Measurements from ENCODE around the gene FAM3C.
A peak's percentile ranks its signal among the peaks of the same experiment; 100 is the strongest.

FAM3C gene

DNA sequence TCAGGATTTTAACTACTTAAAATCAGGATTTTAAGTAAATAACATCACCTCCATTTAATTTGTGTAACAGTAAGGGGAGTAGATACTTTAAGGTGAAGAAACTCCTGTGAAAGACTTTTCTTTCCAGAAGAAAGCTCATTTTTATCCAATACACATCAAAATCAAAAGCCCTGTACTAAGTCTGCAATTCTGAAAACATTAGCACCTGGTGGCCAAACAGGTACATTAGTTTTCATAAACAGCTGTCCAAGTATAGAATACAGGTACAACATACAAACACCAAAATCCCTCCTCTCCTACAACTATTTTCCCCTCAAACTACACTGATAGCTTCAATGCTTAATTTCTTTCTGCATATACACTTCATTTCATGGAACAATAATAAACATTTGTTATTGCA lies 22.9 kb downstream of the FAM3C start:
- H3K27me3 ChIP-seq: no peaks in the 10 kb centered on the region
- H4K20me1 ChIP-seq: 0 out of 22 replicates have a peak, but pooled peaks cover 0 to 4% (median 0%) of the 10 kb centered on the region in 11 experiments
- H3K4me2 ChIP-seq: peak overlapping the region; percentile 42 to 95 (median 73); a peak in 19 of 22 replicates
- peaks cover 0 to 14% (median 0%) of the 10 kb centered on the region in 11 experiments; a peak in 3 of 22 replicates for H3K9me3 ChIP-seq (replicated peaks in 1 of 11)
- peaks cover 56 to 86% (median 75%) of the 10 kb centered on the region in 10 experiments for H3K4me1 ChIP-seq
- TF ChIP-seq Cebpa-rat (IDR thresholded peaks at IDR 0.05): no peak
- peaks cover 26 to 41% (median 34%) of the 10 kb centered on the region in 11 experiments for H3K36me3 ChIP-seq
- peak overlapping the region in 10 of 11 experiments; percentile 44 to 74 (median 64); a peak in 16 of 22 replicates for H3K27ac ChIP-seq
- no peak overlapping the region; a peak in 1 of 20 replicates for H3K4me3 ChIP-seq
- H3K9ac ChIP-seq: peak overlapping the region in 2 of 11 experiments; percentile 9 to 63; a peak in 1 of 22 replicates

DNA sequence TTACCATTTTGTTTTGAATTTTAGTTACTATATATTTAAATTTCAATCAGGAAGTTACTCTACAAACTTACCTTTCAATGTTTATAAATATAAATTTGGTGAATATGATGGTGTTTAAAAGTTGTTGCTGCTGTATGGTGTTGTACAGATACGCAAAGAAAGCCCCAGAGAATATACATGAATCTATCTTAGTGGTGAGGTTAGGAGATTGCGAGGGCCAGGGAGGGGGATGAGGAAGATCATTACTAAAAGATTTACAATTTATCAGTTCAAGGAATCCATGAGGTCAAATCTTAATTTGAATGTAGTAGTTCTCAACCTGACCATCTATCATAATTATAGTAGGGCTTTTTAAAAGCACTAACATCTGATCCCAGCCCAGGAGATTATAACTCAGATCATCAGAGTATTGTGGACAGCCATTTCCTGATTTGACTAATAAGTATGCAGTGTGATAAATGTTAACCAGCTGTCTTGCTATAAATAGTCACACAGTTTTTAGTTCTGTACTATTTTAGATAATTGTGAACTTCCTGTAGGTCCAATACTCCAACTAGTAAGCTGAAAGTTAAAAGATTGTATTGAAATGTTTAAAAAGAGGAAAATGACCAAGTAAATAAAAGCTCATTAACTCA lies 23.6 kb downstream of the FAM3C start:
- Histone ChIP-seq H3K27me3 (no peaks in the 10 kb centered on the region), H3K4me2 (peak overlapping the region; percentile 56 to 95 (median 73)), H3K9ac (peak overlapping the region in 8 of 11 experiments; percentile 8 to 63 (median 43); a peak in 10 of 22 replicates), H3K9me3 (replicated peaks in 1 of 11) (peaks cover 0 to 7% (median 0%) of the 10 kb centered on the region in 11 experiments; a peak in 2 of 22 replicates), H3K4me1 (peaks cover 63 to 93% (median 81%) of the 10 kb centered on the region in 10 experiments), H3K36me3 (peaks cover 19 to 34% (median 28%) of the 10 kb centered on the region in 11 experiments; a peak in 21 of 22 replicates), H4K20me1 (peaks cover 0 to 8% (median 0%) of the 10 kb centered on the region in 11 experiments; a peak in 1 of 22 replicates), H3K27ac (peak overlapping the region in 10 of 11 experiments; percentile 44 to 74 (median 64); a peak in 19 of 22 replicates), H3K4me3 (peak overlapping the region in 3 of 10 experiments; percentile 0 to 62 (median 21); a peak in 2 of 20 replicates)
- TF ChIP-seq Cebpa-rat (IDR thresholded peaks at IDR 0.05): no peak

DNA sequence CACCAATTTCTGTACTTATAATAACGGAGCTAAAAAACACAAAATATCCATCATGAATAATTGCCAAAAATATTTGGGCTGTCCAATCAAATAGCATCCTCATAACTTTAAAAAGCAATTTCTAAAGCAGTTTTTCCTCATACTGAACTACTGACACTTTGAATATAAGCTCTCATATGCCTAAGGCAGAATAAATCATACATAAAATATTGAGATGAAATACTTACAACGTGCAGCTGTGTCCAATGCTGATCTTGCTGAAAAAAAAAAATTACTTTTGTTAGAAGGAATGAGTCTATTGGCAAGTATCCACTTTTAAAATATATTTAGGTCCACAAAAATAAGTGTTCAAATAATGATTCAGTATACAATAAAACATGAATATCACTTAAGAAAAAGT lies 24.2 kb downstream of the FAM3C start:
- H3K27ac ChIP-seq: peak overlapping the region in 9 of 11 experiments; percentile 13 to 74 (median 65); a peak in 16 of 22 replicates
- H3K4me1 ChIP-seq: peaks cover 63 to 95% (median 79%) of the 10 kb centered on the region in 10 experiments
- no peaks in the 10 kb centered on the region for H3K27me3 ChIP-seq
- peak overlapping the region in 7 of 11 experiments; percentile 3 to 76 (median 67); a peak in 9 of 22 replicates for H3K9ac ChIP-seq
- no peak for TF ChIP-seq Cebpa-rat (IDR thresholded peaks at IDR 0.05)
- peak overlapping the region in 4 of 10 experiments; percentile 31 to 64 (median 58); a peak in 7 of 20 replicates for H3K4me3 ChIP-seq
- peak overlapping the region; percentile 2 to 95 (median 79); a peak in 21 of 22 replicates for H3K4me2 ChIP-seq
- peaks cover 0 to 13% (median 0%) of the 10 kb centered on the region in 11 experiments; a peak in 1 of 22 replicates for H4K20me1 ChIP-seq
- peaks cover 0 to 1% (median 0%) of the 10 kb centered on the region in 11 experiments; a peak in 1 of 22 replicates for H3K9me3 ChIP-seq (replicated peaks in 1 of 11)
- peaks cover 14 to 28% (median 23%) of the 10 kb centered on the region in 11 experiments; a peak in 19 of 22 replicates for H3K36me3 ChIP-seq

DNA sequence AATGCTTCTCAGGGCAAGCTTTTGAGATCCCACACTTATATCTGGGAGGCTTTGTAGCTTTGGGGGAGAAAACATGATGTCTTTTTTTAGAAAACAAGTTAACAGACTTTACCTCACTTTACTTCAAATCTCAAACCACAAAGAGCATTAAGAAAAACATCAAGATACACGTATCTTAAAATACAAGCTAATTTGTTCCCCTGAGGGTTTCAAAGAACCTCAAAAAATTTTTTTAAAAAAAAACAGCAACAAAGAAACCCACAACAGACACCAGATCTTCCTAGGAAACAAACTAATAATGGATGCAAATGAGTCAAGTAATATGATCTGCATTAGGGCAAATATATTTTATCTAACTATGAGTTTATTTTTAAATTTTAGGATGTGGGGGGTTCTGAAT lies 24.7 kb downstream of the FAM3C start:
- Histone ChIP-seq H3K27ac (peak overlapping the region in 9 of 11 experiments; percentile 13 to 74 (median 65); a peak in 17 of 22 replicates), H3K4me3 (peak overlapping the region in 4 of 10 experiments; percentile 31 to 64 (median 58); a peak in 7 of 20 replicates), H3K27me3 (no peaks in the 10 kb centered on the region), H3K4me2 (peak overlapping the region; percentile 38 to 95 (median 79); a peak in 21 of 22 replicates), H3K4me1 (peaks cover 63 to 97% (median 81%) of the 10 kb centered on the region in 10 experiments), H4K20me1 (peaks cover 0 to 16% (median 0%) of the 10 kb centered on the region in 11 experiments; a peak in 4 of 22 replicates), H3K9ac (peak overlapping the region in 9 of 11 experiments; percentile 3 to 76 (median 61); a peak in 15 of 22 replicates), H3K9me3 (replicated peaks in 1 of 11) (no peaks in the 10 kb centered on the region), H3K36me3 (peaks cover 10 to 23% (median 18%) of the 10 kb centered on the region in 11 experiments; a peak in 18 of 22 replicates)
- no peak for TF ChIP-seq Cebpa-rat (IDR thresholded peaks at IDR 0.05)

DNA sequence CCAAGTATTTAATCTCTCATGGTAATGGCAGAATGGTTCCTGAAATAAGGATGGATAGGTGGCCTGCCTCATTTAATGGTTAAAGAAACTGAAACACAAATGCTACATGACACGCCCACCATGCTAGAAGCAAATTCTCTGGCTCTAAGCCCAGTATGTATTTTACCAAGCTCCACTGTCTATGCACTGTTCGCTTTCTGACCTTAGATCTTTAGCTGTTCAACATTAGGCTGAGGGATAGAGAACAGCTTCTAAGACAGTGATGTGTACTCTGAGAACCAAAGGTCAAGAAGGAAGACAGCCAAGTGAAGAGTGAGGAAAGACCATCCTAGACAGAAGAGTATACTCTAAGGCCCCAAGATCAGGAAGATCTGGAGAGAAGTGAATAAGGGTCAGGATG lies 26.6 kb downstream of the FAM3C start:
- Histone ChIP-seq H3K4me1 (peaks cover 62 to 97% (median 79%) of the 10 kb centered on the region in 10 experiments), H3K4me2 (peak overlapping the region; percentile 58 to 95 (median 79)), H3K9me3 (replicated peaks in 1 of 11) (no peaks in the 10 kb centered on the region), H3K36me3 (peaks cover 0 to 18% (median 12%) of the 10 kb centered on the region in 11 experiments; a peak in 12 of 22 replicates), H3K9ac (peak overlapping the region in 9 of 11 experiments; percentile 26 to 76 (median 61); a peak in 17 of 22 replicates), H3K27me3 (no peaks in the 10 kb centered on the region), H4K20me1 (peaks cover 0 to 29% (median 0%) of the 10 kb centered on the region in 11 experiments; a peak in 4 of 22 replicates), H3K4me3 (peak overlapping the region in 7 of 10 experiments; percentile 7 to 64 (median 31); a peak in 13 of 20 replicates), H3K27ac (peak overlapping the region in 10 of 11 experiments; percentile 17 to 74 (median 64); a peak in 18 of 22 replicates)
- no peak for TF ChIP-seq Cebpa-rat (IDR thresholded peaks at IDR 0.05)

DNA sequence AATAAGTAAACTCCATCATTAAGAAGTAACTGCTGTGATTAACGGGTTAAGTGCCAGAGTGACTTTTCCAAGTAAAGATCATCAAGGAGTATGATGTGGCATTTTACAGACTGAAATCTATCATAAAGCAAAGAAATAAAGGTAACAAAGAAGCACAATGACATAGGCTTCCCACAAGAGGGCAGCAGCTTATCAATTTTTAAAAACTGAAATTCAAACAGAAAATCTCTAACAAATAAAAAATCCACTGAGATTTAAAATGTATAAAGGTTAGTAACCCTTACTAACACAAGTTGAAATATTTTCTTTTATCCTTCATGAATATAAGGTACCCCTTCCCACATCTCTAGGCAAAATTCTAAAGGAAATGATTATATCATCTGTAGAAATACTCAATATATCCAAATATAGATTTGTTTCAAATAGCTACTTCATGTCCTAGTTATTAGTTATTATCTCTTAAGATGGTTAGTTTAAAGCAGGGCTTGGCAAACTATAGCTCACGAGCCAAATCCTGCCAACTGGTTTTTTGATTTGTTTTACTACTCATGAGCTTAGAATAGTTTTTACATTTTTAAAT lies 29.2 kb downstream of the FAM3C start:
- no peak for TF ChIP-seq Cebpa-rat (IDR thresholded peaks at IDR 0.05)
- H3K9me3 ChIP-seq (replicated peaks in 1 of 11): no peaks in the 10 kb centered on the region
- peak overlapping the region in 7 of 11 experiments; percentile 75 to 95 (median 88); a peak in 10 of 22 replicates for H3K4me2 ChIP-seq
- H3K27ac ChIP-seq: peak overlapping the region in 5 of 11 experiments; percentile 9 to 74 (median 31); a peak in 2 of 22 replicates
- peak overlapping the region in 2 of 11 experiments; percentile 72 to 76; a peak in 5 of 22 replicates for H3K9ac ChIP-seq
- H3K27me3 ChIP-seq: no peaks in the 10 kb centered on the region
- peaks cover 0 to 33% (median 0%) of the 10 kb centered on the region in 11 experiments; a peak in 4 of 22 replicates for H4K20me1 ChIP-seq
- peak overlapping the region in 3 of 10 experiments; percentile 54 to 64 (median 62); a peak in 3 of 20 replicates for H3K4me3 ChIP-seq
- peaks cover 49 to 76% (median 59%) of the 10 kb centered on the region in 10 experiments for H3K4me1 ChIP-seq
- H3K36me3 ChIP-seq: peaks cover 6 to 41% (median 32%) of the 10 kb centered on the region in 11 experiments

DNA sequence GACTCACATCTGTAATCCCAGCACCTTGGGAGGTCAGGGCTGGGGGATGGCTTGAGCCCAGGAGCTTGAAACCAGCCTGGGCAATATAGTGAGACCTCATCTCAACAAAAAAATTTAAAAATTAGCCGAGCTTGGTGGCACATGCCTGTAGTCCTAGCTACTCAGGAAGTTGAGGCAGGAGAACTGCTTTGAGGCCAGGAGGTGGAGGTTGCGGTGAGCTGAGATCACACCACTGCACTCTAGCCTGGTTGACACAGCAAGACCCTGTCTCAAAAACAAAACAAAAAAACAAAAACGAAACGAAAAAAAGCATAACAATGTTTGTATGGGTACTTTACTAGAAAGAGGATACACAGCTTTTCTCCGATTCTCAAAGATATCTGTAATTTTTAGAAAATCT lies 35.5 kb downstream of the FAM3C start:
- TF ChIP-seq Cebpa-rat (IDR thresholded peaks at IDR 0.05): no peak
- H3K4me1 ChIP-seq: peaks cover 5 to 27% (median 9%) of the 10 kb centered on the region in 10 experiments; a peak in 19 of 20 replicates
- peak overlapping the region in 2 of 11 experiments; percentile 3 to 11; a peak in 2 of 22 replicates for H3K27ac ChIP-seq
- H3K9ac ChIP-seq: no peak overlapping the region
- no peaks in the 10 kb centered on the region for H3K27me3 ChIP-seq
- no peaks in the 10 kb centered on the region for H3K9me3 ChIP-seq (replicated peaks in 1 of 11)
- no peak overlapping the region for H3K4me2 ChIP-seq
- peaks cover 41 to 93% (median 86%) of the 10 kb centered on the region in 11 experiments for H3K36me3 ChIP-seq
- H3K4me3 ChIP-seq: no peak overlapping the region
- H4K20me1 ChIP-seq: peaks cover 0 to 12% (median 0%) of the 10 kb centered on the region in 11 experiments; a peak in 1 of 22 replicates

DNA sequence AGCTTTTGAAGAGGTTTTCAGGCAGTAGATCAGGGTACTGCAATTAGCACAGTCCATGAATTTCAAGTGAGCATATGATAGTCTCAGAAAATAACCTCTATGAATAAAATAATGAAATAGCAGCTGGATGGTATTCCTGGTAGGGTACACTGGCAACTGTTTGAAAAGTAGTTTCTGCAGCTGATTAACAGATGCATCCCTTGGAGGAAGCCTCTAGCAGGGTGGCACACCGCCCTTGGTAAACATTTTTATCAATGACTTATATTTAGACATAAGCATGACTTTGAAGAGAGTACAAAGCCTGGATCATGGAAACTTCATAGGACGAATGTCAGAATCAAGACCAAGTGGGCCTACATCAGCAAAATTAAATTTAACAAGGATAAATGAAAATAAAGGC lies 40.5 kb downstream of the FAM3C start:
- Histone ChIP-seq H3K27ac (0 out of 22 replicates have a peak overlapping the region, but pooled peaks of 1 of the 11 experiments have one; percentile 2), H3K36me3 (peaks cover 47 to 98% (median 89%) of the 10 kb centered on the region in 11 experiments), H3K4me2 (peak overlapping the region in 8 of 11 experiments; percentile 6 to 60 (median 16); a peak in 10 of 22 replicates), H3K4me3 (no peak overlapping the region), H3K9ac (no peak overlapping the region), H3K9me3 (replicated peaks in 1 of 11) (no peaks in the 10 kb centered on the region), H3K4me1 (peaks cover 12 to 37% (median 24%) of the 10 kb centered on the region in 10 experiments; a peak in 18 of 20 replicates), H4K20me1 (peaks cover 0 to 11% (median 0%) of the 10 kb centered on the region in 11 experiments; a peak in 1 of 22 replicates), H3K27me3 (no peaks in the 10 kb centered on the region)
- no peak for TF ChIP-seq Cebpa-rat (IDR thresholded peaks at IDR 0.05)

Measured in BLaER1 treated with 17β-estradiol and CSF1 and Interleukin-3, amounts not matched to agents 10 nM and 100 nM (cell line).